ENCODE measurements around the gene NOPCHAP1. TPM values are rescaled to one million over a fixed set of nuclear protein-coding genes. Genes with fewer than 3 reads are reported as not detected.
A peak's percentile ranks its signal among the peaks of the same experiment; 100 is the strongest.

NOPCHAP1 gene
- total RNA-seq, 4 donors from 2014 or later, result 3.7 to 6.8 (median 6.1) TPM

DNA sequence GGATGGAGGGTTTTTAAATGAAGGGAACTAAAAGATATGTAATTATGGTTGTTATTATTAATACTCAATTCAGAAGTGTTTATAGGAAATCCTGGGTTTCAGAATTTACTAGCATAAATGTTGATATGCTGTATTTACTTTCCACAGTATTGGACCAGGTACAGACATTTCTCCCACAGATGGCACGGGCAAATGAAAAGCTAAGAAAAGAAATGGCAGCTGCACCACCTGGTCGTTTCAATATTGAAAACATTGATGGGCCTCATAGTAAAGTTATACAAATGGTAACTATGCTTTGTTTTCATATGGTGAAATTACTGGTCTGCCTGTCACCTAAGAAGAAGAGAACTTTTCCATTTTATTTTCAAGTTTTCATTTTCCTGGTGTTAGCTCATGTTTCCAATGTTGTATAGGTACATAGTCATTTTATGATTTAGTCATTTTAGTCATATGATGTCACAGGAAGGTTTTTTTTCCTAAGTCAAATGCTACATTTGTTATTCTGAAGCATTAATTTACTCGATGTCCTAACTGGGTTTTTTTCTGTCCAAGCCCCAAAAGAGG is 5.5 kb downstream of the NOPCHAP1 start:
- WGBS, 2 donors, result 84 to 89% methylated on average over 3 of the region's 3 CpGs
- H3K9me3 ChIP-seq, result no peaks in the 10 kb centered on the region

GRCh38 chr12:104994336-104994735 is 8.2 kb downstream of the NOPCHAP1 start:
- Histone ChIP-seq H3K9me3 (no peaks in the 10 kb centered on the region), H3K27ac (no peak overlapping the region), H3K4me1 (no peaks in the 10 kb centered on the region), H3K4me3 (no peak overlapping the region), H3K27me3 (no peaks in the 10 kb centered on the region), H3K36me3 (peaks cover 0 to 97% (median 5%) of the 10 kb centered on the region in 3 donors)
- WGBS, 2 donors, result 72 to 74% methylated on average over 3 of the region's 3 CpGs
- TF ChIP-seq EP300 (IDR thresholded peaks at IDR 0.05) (no peak), POLR2A (IDR thresholded peaks at IDR 0.05) (no peak)
- TF ChIP-seq, protein P1, sequence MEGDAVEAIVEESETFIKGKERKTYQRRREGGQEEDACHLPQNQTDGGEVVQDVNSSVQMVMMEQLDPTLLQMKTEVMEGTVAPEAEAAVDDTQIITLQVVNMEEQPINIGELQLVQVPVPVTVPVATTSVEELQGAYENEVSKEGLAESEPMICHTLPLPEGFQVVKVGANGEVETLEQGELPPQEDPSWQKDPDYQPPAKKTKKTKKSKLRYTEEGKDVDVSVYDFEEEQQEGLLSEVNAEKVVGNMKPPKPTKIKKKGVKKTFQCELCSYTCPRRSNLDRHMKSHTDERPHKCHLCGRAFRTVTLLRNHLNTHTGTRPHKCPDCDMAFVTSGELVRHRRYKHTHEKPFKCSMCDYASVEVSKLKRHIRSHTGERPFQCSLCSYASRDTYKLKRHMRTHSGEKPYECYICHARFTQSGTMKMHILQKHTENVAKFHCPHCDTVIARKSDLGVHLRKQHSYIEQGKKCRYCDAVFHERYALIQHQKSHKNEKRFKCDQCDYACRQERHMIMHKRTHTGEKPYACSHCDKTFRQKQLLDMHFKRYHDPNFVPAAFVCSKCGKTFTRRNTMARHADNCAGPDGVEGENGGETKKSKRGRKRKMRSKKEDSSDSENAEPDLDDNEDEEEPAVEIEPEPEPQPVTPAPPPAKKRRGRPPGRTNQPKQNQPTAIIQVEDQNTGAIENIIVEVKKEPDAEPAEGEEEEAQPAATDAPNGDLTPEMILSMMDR (IDR thresholded peaks at IDR 0.05), result no peak
- DNase-seq (ENCODE audit: low spot score in 2 of 2), result no peak

More for the DNA sequence above, 5.5 kb downstream of the NOPCHAP1 start:
- Histone ChIP-seq H3K27me3 (no peaks in the 10 kb centered on the region), H3K4me1 (peaks cover 0 to 19% (median 11%) of the 10 kb centered on the region in 4 donors), H3K36me3 (peaks cover 0 to 84% (median 5%) of the 10 kb centered on the region in 3 donors), H3K27ac (no peak overlapping the region), H3K4me3 (no peak overlapping the region)
- no peak for DNase-seq (ENCODE audit: low spot score in 2 of 2)
- no peak for TF ChIP-seq POLR2A (IDR thresholded peaks at IDR 0.05)
- TF ChIP-seq, protein P1 (IDR thresholded peaks at IDR 0.05), result no peak
- TF ChIP-seq EP300 (IDR thresholded peaks at IDR 0.05), result no peak

- H3K4me1 ChIP-seq, result no peaks in the 10 kb centered on the region
- 82 to 84% methylated on average over 3 of the region's 3 CpGs for WGBS, 2 donors
- no peak for DNase-seq (ENCODE audit: low spot score in 2 of 2)
- H3K9me3 ChIP-seq, result no peaks in the 10 kb centered on the region
- H3K27me3 ChIP-seq, result no peaks in the 10 kb centered on the region
- peaks cover 0 to 99% (median 8%) of the 10 kb centered on the region in 3 donors for H3K36me3 ChIP-seq
- TF ChIP-seq POLR2A (IDR thresholded peaks at IDR 0.05) (no peak), EP300 (IDR thresholded peaks at IDR 0.05) (peak in 1 of 2 donors; percentile 14)
- TF ChIP-seq, protein P1 (IDR thresholded peaks at IDR 0.05), result no peak
- no peak overlapping the region for H3K27ac ChIP-seq
- H3K4me3 ChIP-seq, result no peak overlapping the region
Observed at GRCh38 chr12:104997541-104997940, 11.4 kb downstream of the NOPCHAP1 start.

GRCh38 chr12:104998423-104999346 is 12.6 kb downstream of the NOPCHAP1 start:
- no peak overlapping the region for H3K27ac ChIP-seq
- H3K4me1 ChIP-seq, result no peaks in the 10 kb centered on the region
- peaks cover 0 to 98% (median 8%) of the 10 kb centered on the region in 3 donors for H3K36me3 ChIP-seq
- H3K27me3 ChIP-seq, result no peaks in the 10 kb centered on the region
- no peak overlapping the region for H3K4me3 ChIP-seq
- WGBS, 2 donors, result 82 to 83% methylated on average over 14 to 15 of the region's 15 CpGs
- TF ChIP-seq, protein P1 (IDR thresholded peaks at IDR 0.05), result no peak
- no peak for TF ChIP-seq EP300 (IDR thresholded peaks at IDR 0.05)
- no peak for TF ChIP-seq POLR2A (IDR thresholded peaks at IDR 0.05)
- H3K9me3 ChIP-seq, result no peaks in the 10 kb centered on the region
- no peak for DNase-seq (ENCODE audit: low spot score in 2 of 2)

DNA sequence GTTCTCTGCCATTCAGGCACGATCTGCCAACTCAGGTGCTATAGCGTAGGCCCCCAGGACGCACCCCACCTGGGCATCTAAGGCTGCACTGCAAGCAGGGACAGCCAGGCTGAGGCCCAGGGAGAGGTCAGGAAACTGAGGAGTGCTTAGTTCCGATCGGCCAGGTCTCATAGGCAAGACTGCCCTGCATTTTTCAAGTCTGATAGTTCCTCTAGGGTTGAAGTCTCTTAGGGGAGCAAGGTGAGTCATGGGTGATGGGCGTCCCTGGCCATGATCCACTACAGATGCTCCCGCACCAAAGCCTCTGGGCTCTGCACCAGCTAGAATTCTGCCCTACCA is 13.2 kb downstream of the NOPCHAP1 start:
- Histone ChIP-seq H3K36me3 (peaks cover 0 to 98% (median 8%) of the 10 kb centered on the region in 3 donors), H3K4me3 (no peak overlapping the region), H3K27me3 (no peaks in the 10 kb centered on the region), H3K4me1 (no peaks in the 10 kb centered on the region), H3K9me3 (no peaks in the 10 kb centered on the region), H3K27ac (no peak overlapping the region)
- TF ChIP-seq, protein P1 (IDR thresholded peaks at IDR 0.05), result no peak
- TF ChIP-seq POLR2A (IDR thresholded peaks at IDR 0.05) (no peak), EP300 (IDR thresholded peaks at IDR 0.05) (no peak)
- whole genome bisulfite sequencing, 2 donors, result 76 to 81% methylated on average over 6 to 7 of the region's 7 CpGs
- no peak for DNase-seq (ENCODE audit: low spot score in 2 of 2)
